ENCODE measurements around the gene CETN3.
"Not testable (repeated sequence)": the region's sequence is repeated elsewhere in the genome, so short reads cannot be mapped to it uniquely, and the experiment has no call there.

The CETN3 gene

DNA sequence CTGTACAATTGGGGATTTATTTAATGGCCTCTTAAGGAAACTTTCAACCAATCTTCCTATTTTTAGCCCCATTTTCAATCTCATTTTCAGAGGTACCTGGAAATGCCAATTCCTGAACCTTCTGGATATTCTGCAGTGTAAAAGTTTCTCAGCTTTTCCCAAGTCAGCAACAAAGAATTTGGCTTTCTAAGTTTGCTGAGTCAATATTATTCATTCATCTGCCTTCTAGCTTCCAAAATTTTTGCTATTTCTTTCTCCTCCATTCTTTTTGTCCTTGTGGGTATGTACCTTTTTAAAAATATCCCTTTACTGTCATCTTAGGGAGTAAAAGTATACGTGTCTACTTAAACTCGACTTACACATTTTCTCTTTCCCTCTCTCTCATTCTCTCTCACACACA lies 25.7 kb downstream of the CETN3 start:
- DNase-seq (ENCODE audit: low read depth), result no peak

DNA sequence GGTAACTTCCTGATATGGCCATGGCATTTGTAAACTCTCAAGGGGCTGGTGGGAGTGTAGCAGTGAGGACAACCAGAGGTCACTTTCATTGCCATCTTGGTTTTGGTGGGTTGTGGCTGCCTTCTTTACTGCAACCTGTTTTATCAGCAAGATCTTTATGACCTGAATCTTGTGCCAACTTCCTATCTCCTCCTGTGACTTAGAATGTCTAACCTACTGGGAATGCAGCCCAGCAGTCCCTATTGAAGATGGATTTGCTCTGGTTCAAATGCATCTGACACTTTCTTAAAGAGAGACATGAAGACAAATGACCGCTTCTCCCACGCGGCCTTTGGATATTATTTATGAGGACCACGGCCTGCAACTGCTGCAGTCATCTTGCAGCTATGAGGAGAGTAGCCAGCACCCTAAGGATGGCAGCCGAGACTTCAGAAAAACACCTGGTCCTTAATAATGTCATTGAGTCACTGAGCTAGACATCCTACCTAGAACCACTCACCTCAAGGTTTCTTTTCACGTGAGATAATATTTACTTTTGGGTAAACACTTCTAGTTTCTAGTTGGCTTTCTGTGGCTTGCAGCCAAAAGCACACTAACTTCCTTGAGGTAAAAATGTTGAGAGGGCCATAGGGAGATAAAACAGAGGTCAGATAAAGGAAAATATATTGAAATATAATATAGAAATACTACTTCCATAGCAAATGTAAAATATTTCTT lies 28.2 kb downstream of the CETN3 start:
- no peak for DNase-seq (ENCODE audit: low read depth)

DNA sequence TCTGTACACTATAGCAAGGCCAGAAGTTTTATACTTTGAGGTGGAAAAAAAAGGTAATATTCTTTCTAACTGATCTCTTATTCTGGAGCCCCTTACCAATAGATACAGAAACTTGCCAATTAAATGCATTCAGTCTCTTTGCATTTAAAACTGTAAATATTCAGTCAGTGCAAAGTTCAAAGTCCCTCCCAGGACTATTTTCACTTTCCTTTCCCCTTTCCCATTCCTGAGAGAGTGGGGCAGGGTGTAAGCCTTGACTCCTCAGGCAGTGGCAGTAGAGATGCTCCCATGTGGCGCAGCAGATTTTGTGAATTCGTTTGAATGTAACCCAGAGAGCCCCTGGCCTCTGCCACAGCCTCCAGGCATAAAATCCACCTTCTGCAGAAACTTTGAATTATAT lies 29.9 kb downstream of the CETN3 start:
- no peak for DNase-seq (ENCODE audit: low read depth)

DNA sequence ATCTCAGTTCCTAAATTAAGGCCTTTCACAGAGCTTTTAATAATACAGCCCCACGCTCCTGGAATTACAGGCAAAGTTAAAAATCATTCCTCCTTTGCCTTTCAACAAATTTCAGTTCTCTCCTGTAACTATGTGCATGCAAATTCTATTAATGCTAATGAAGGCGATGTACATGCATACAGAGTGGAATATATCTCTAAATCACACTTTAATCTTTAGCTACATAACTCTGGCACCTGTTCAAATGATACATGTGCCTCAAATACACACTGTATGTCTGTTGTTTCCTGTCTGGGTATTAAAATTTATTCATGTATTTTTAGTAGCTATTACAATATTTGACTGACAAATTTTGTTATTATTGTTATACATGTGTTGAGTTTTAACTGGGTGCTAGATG lies 30.8 kb downstream of the CETN3 start:
- DNase-seq (ENCODE audit: low read depth), result no peak

DNA sequence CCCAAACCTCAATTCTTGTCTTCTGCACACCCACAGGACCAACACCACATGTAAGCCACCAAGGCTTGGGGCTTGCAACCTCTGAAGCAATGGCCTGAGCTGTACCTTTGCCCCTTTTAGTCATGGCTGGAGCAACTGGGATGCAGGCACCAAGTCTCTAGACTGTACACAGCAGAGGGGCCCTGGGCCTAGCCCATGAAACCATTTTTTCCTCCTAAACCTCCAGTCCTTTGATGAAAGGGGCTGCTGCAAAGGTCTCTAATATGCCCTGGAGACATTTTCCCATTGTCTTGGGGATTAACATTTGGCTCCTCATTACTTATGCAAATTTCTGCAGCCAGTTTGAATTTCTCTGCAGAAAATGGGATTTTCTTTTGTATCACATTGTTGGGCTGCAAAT lies 38.3 kb downstream of the CETN3 start:
- DNase-seq (ENCODE audit: low read depth), result not testable (repeated sequence)

DNA sequence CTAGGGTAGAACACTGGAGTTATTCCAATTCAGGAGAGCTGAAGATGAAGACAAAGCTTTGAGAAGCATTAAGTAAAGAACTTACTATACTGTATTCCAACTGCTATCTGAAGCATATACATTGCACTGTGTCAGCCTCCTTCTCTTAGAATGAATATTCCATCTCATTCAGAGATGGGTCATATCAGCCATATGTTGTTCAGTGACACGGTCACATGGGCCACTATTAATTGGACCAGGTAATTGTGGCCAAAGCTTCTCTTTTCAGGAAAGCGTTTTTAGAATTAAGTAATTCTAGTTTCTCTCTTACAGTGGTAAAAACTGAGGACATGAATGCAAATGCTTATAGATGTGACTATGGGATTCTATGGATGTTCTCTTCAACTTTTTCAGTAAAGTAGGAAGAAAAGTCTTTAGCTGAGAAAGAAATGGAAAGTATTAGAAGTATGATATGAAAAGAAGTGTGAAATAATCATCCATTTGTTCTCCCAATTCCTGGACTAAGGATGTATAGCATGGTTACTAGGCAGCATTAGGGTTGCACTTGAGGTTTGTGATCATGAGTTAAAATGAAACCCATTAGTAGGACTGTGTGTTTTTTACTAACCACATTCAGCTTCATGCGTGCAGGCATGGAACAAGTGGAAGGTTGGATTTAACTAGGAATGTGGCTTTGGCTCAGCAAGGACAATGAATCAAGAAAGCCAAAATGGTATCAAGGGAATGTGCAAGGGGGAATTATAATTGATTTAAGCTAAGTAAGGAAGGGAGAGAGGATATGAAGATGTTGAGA lies 40.9 kb downstream of the CETN3 start:
- DNase-seq (ENCODE audit: low read depth), result no peak

DNA sequence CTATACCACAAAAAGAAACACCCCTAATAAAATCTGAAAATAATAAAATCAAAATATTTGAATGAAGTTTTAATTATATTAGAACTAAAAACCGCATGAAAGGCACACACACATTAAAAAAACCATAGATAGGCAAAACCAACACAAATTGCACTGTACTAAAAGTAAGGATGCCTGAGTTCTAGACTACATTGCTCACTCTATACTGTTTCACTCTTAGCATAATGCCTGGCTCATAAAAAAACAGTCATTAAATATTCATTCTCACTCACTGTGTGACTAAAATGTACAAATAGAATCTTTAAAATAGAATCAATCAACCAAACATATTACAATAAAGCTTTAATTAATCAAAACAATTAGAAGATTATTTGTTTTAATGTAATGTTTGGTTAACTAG lies 41.7 kb downstream of the CETN3 start:
- DNase-seq (ENCODE audit: low read depth), result no peak

DNA sequence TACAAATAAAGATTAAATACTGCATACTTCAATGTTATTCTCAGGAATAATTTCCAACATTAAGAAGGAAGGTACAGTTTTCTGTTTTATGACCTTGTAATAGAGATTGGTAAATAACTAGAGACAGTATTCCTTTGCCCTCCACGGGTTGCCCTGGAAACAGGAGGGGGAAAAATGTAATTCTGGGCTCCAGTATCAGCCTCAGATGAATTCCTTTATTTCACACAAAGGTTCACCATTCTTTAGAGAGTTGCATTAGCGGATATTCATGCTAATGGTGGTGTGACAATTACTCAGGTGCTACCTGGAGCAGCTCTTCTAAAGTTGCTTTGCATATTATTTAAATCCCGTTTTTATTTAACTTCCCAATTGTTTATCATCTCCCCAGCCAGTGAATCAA lies 42.6 kb downstream of the CETN3 start:
- no peak for DNase-seq (ENCODE audit: low read depth)

DNA sequence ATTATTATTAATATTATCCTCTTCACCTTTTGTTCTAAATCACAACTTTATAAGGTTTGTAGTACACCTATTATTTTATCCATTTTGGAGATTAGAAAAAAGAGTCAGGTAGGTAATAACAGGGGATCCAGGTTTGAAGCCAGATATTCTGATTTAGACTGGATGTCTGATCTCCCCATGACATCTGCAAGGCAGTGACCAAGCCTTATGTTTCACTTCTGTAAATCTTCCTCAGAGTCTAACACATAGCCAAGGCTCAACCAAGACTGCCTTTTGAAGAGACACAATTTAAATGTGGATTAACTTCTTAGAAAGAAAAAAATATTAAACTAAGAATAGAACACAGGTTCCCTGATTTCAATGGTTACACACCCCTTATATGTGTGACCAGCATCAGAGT lies 44.2 kb downstream of the CETN3 start:
- DNase-seq (ENCODE audit: low read depth), result no peak

DNA sequence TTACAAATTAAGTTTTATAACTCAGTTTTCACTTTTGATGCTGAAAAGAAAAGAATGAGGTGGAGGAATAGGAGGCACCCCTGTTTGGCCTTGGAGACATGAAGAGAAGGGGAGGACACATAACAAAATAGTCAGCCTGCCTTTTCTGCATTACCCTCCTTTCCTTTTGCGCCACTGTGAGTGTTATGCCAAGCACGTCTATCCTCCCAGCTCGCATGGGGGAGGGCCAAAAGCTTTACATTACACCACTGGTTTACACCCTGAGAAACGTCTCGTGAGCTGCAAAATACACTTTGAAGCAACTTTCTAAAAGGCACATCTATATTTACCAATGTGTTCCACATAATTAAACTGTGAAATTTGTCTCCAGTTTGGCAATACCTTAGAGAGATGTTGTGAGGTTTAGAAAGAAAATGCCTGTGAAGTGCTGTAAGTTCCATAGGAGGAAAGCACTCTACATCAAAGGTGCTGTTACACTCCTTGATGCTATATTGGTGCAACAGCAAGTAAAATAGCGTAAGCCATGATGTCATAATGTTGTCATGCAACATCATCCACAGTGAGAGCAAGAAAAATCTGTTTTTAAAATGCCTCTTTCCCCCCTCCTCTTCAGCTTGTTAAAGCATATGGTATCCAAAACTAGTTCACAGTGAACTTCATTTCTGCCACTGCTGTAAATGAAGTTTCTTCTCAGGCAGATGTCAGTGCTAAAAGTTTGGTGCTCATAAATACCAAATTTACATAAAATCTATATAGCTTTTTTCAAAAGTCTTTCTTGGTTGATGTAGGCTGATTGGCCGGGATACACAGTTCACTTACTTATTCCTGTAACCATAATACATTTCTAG lies 50.3 kb downstream of the CETN3 start:
- DNase-seq (ENCODE audit: low read depth), result no peak

DNA sequence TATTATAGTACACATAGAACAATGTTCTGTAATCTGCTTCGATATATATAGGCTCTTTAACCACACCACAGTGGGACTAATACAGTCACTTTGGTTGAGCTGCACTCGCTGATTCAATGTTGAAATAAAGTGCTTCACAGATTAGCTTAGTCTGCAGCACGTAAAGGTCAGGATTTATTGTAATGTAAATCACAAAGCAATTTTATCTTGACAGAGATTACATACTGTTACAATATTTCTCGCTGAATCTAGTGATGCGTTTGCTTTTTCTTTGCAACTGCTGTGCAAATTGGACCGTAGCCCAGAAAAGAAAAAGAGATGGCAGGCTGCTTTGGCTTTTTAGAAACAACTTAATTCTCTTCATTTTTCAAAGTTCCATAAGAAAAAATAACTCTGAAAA lies 52.9 kb downstream of the CETN3 start:
- DNase-seq (ENCODE audit: low read depth), result no peak

DNA sequence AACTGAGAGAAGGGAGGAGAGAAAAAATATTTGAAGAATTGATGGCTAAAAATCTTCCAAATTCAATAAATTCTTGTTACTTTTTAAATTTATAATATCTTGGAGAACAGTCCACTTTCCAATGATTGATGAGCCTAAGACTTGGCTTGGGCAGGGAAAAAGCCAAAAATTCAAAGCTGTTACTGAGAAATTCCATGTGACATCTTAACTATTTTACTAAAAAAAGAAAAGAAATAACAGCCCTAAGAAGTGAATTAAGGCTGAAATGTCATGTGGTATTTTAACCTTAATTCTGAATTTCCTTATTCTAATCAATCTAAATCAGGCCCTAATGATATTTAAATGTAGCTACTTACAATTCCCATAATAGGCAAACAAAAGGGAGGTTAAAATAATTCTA lies 53.4 kb downstream of the CETN3 start:
- DNase-seq (ENCODE audit: low read depth), result no peak

DNA sequence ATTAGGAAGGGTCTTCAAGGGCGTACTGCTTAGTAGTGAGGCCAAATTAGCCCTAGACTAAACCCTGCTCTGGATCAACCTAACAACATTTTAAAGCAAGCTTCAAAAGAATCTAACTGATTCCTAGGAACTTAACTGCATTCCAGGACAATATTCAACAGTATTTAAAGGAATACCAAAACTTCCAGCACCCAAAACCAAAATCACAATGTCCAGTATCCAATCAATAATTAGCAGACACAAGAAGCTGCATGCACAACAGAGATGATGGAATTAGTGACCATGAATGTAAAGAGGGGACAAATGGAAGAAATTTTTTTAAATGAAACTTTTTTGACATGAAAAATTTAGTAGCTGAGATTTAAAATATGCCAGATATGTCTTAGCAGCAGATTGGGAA lies 53.9 kb downstream of the CETN3 start:
- DNase-seq (ENCODE audit: low read depth), result no peak

DNA sequence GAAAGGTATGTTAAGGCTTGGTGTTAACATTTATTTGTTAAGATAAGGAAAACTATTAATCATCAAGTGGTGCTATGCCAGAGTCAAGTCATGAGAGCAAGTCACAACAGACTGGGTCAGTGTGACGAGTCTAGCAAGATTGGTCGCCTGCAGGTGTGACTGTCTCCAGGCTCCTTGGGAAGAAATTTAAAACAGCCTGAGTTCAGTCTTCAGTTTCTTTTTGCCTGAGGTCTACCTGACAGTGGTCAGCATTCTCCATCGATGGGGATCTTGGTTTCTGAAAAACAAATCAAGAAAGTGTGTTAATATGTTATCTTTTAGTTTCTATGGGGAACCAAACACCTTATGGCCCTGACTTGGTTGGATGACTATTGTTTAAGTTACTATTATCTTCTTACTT lies 56.3 kb downstream of the CETN3 start:
- no peak for DNase-seq (ENCODE audit: low read depth)

DNA sequence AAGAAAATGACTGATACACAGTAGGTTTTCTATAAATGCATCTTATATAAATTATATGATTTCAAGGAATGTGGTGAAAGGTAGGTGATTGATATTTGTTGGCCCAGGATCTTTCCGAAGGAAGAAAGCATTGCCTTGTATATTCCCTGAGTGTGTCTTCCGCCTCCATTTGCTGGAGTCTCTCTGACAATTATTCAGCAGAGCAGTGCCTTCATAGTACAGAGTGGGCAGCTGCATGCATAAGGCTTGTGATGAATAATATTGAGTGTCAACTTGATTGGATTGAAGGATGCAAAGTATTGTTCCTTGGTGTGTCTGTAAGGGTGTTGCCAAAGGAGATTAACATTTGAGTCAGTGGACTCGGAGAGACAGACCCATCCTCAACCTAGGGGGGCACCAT lies 58.5 kb downstream of the CETN3 start:
- DNase-seq (ENCODE audit: low read depth), result no peak

DNA sequence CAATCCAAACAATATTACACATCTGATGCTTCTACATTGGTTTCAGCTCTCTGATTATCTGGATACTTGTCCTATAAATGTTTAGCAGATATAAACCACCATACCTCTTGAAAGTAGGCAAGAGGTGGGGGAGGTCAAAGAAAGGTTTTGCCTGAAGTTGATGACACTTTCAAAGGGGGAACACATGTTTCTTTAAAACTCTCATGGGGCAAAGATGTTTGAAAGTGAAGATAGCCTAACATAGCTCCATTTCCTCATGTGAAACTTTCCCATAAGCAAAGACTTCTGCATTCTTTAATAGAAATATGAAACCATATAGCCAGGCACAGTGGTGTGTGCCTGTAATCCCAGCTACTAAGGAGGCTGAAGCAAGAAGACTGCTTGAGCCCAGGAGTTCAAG lies 62.1 kb downstream of the CETN3 start:
- no peak for DNase-seq (ENCODE audit: low read depth)

DNA sequence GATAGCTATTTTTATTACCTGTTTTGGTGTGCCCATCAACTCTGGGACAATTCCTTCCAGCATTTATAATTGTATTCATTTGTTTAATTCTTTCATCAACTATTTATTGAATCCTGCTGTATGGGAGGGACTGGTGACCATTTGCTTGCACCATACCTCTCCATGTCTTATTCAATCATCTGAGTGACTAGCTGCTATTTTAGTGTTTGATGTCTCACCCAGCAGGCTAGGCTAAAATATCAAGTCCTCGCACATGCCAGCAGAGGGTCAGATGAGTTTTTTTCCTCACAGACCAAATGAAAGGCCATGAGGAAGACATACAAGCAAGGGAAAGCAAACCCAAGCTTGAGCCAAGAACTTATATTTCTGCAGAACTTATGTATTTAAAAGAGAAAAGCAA lies 63.9 kb downstream of the CETN3 start:
- no peak for DNase-seq (ENCODE audit: low read depth)

DNA sequence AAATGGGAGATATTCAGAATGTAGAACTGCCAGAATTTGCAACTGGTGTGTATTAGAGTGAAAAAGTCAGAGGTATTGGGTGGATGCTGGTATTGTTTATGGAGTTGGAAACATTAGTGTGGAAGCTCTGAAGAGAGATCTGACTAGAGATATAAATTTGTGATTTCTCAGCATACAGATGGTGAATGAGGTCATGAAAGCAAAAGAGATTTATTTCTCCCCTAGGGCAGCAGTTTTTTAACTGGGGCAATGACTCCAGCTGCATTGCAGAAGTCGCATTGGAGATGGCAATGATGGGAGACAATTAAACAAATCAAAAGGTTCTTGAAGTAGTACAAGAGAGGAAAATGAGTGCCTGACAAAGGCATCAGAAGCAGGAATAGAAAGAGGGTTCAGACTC lies 64.9 kb downstream of the CETN3 start:
- no peak for DNase-seq (ENCODE audit: low read depth)

DNA sequence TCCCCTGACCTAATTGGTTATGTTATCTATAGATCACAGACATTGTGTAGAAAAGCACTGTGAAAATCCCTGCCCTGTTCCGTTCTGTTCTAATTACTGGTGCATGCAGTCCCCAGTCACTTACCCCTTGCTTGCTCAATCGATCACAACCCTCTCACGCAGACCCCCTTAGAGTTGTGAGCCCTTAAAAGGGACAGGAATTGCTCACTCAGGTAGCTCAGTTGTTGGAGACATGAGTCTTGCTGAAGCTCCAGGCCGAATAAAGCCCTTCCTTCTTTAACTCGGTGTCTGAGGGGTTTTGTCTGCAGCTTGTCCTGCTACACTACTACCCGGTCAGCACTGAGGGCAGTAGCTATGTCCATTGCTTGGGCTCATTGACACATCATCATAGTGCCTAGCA lies 65.8 kb downstream of the CETN3 start:
- not testable (repeated sequence) for DNase-seq (ENCODE audit: low read depth)

DNA sequence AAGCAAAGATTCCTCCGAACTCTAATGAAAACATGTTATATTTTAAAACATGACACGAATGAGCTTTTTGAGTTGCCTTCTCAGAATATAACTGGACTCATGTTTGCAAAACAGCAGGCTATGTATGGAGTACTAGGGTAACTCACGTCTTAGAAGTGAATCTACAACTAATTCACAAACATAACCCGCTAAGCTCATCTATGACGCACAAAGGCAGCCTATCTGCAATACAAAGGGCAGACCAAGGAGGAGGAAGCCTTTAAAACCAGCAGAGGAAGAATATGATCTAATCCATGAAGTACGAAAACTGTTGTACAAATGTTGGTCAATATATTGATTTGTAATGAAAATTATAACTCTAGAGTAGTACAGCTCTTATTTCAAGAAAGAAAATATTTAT lies 67.0 kb downstream of the CETN3 start:
- DNase-seq (ENCODE audit: low read depth), result no peak

All from activated T-helper 1 cell treated with Interleukin-2 at 50 U/mL for 16 hours (primary cell).